GM18520 (cell line): ENCODE results near the gene EEF2K.
"Not testable (repeated sequence)": the region's sequence is repeated elsewhere in the genome, so short reads cannot be mapped to it uniquely, and the experiment has no call there.

Experiments used
- ATAC-seq: cut with Tn5 transposase; IDR thresholded peaks from one replicate; pipeline ENCODE4 v1.9.1; 2021; ENCODE audit not compliant: unreplicated experiment

Gene EEF2K

GRCh38 chr16:22207715-22208360 lies 1.8 kb downstream of the EEF2K start:
- no peak for ATAC-seq

GRCh38 chr16:22210285-22210684 lies 4.2 kb downstream of the EEF2K start:
- ATAC-seq = no peak

- ATAC-seq = no peak
Observed at GRCh38 chr16:22210854-22211253, 4.8 kb downstream of the EEF2K start.

GRCh38 chr16:22213236-22213635 lies 7.2 kb downstream of the EEF2K start:
- ATAC-seq = no peak

- ATAC-seq = no peak
Observed at GRCh38 chr16:22213801-22214200, 7.7 kb downstream of the EEF2K start.

GRCh38 chr16:22214402-22214801 lies 8.3 kb downstream of the EEF2K start:
- ATAC-seq = no peak

- no peak for ATAC-seq
Observed at GRCh38 chr16:22214889-22215288, 8.8 kb downstream of the EEF2K start.

GRCh38 chr16:22216191-22216831 lies 10.2 kb downstream of the EEF2K start:
- ATAC-seq = no peak

- ATAC-seq = not testable (repeated sequence)
Observed at GRCh38 chr16:22216832-22217225, 10.8 kb downstream of the EEF2K start.

- ATAC-seq = no peak
Observed at GRCh38 chr16:22217890-22218730, 12.0 kb downstream of the EEF2K start.

GRCh38 chr16:22219389-22220068 lies 13.5 kb downstream of the EEF2K start:
- no peak for ATAC-seq

- ATAC-seq = no peak
Observed at GRCh38 chr16:22220069-22220440, 14.0 kb downstream of the EEF2K start.

- no peak for ATAC-seq
Observed at GRCh38 chr16:22220714-22221113, 14.6 kb downstream of the EEF2K start.

- ATAC-seq = no peak
Observed at GRCh38 chr16:22222006-22222405, 15.9 kb downstream of the EEF2K start.

- no peak for ATAC-seq
Observed at GRCh38 chr16:22222998-22223397, 16.9 kb downstream of the EEF2K start.

- ATAC-seq = no peak
Observed at GRCh38 chr16:22225060-22225459, 19.0 kb downstream of the EEF2K start.

GRCh38 chr16:22229889-22230288 lies 23.8 kb downstream of the EEF2K start:
- no peak for ATAC-seq

GRCh38 chr16:22232277-22233036 lies 26.4 kb downstream of the EEF2K start:
- ATAC-seq = no peak

GRCh38 chr16:22233037-22233372 lies 26.9 kb downstream of the EEF2K start:
- ATAC-seq = no peak

GRCh38 chr16:22235839-22236745 lies 30.0 kb downstream of the EEF2K start:
- no peak for ATAC-seq
